Mesodermal cell (in vitro differentiated cells): Measurements from ENCODE around the gene EHF.

Source experiments
- H3K27ac ChIP-seq: 2 replicates; pipeline ENCODE4 v1.7.0; 2013; ENCODE audit warnings: mild to moderate bottlenecking, low read depth, low read length, moderate library complexity; ENCODE audit not compliant: severe bottlenecking
- H3K36me3 ChIP-seq: 2 replicates; pipeline ENCODE4 v1.7.1; 2013; ENCODE audit warnings: mild to moderate bottlenecking, low read length, moderate library complexity; ENCODE audit not compliant: control insufficient read depth, insufficient read depth
- H3K4me1 ChIP-seq: one replicate; pipeline ENCODE4 v1.7.1; 2013; ENCODE audit warnings: mild to moderate bottlenecking, low read length; ENCODE audit not compliant: insufficient read depth, control insufficient read depth, poor library complexity, severe bottlenecking
- H3K4me3 ChIP-seq: 2 replicates; pipeline ENCODE4 v1.7.0; 2013; ENCODE audit warnings: low read length, control low read depth, mild to moderate bottlenecking; ENCODE audit not compliant: insufficient read depth, poor library complexity, severe bottlenecking; ENCODE audit errors: extremely low read depth
- H3K9me3 ChIP-seq: 2 replicates; pipeline ENCODE4 v1.7.1; 2013; ENCODE audit warnings: mild to moderate bottlenecking, low read length, moderate library complexity; ENCODE audit not compliant: control insufficient read depth
- WGBS, 2 experiments: methylation state at CpG; one replicate each; pipeline ENCODE4 v1.1.5; 2013; ENCODE audit warnings: missing lambda C conversion rate in 2 of 2; ENCODE audit not compliant: insufficient coverage in 2 of 2; 5-methylcytosine and 5-hydroxymethylcytosine counted together

Gene EHF

DNA sequence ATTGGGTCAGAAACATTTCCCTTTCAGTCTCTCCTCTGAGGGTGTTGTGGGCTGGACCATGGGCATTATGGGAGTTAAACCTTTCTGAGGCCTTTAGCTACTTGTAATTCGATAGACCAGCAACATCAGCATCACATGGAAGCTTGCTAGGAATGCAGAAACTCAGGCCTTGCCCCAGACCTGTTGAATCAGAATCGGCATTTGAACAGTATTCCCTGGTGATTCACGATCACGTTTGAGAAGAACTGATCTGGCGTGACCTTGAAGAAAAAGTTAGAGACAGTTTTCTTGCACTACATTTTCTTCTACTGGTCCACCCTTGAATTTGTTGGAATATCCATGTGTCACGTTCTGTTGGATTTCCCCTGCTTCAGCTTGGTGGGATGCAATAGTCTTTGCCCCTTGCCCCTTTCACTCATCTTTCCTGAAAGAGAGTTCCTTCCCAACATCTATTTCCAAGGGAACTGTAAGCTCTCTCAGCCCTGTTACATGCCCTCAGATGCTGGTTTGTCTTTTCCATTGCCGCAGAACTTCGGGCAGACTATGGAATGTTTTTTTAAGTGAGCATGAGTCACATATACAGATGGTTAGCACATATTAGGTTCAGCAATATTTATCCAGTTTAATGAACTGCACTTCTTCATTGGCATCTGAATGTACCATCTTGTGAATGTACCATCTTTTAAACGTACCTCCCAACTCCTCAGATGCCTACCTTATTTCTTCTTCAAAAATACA lies 23.9 kb downstream of the EHF start:
- no peak overlapping the region for H3K27ac ChIP-seq
- no peaks in the 10 kb centered on the region for H3K9me3 ChIP-seq
- 96 to 97% methylated on average over 6 of the region's 9 CpGs for WGBS, 2 experiments

GRCh38 chr11:34646431-34646830 lies 25.5 kb downstream of the EHF start:
- Histone ChIP-seq H3K27ac (no peak overlapping the region), H3K4me3 (no peak overlapping the region), H3K36me3 (no peaks in the 10 kb centered on the region), H3K9me3 (no peaks in the 10 kb centered on the region), H3K4me1 (peaks cover 16% of the 10 kb centered on the region)
- WGBS, 2 experiments: 96 to 97% methylated on average over 3 to 7 of the region's 8 CpGs

More for the DNA sequence above, 23.9 kb downstream of the EHF start:
- Histone ChIP-seq H3K4me1 (peaks cover 13% of the 10 kb centered on the region), H3K4me3 (no peak overlapping the region), H3K36me3 (no peaks in the 10 kb centered on the region)

DNA sequence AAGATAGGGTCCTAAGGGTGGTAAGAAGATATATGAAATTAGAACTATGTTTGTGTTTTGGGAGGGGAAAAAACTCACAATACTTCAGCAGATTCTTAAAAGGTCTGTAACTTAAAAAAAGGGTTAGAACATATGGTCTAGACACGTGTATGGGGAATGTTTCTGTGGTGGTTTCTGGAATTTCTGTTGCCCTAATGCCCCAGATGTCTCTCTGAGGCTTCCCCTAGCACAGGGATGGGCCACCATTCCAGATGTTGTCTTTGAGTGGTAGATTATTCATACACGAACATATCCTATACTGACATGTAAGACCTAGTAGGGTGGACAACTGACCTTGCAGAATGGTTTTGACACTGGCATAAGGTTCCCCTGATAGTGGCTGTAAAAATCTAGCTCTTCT lies 26.2 kb downstream of the EHF start:
- H3K4me1 ChIP-seq: peaks cover 21% of the 10 kb centered on the region
- no peak overlapping the region for H3K4me3 ChIP-seq
- no peak overlapping the region for H3K27ac ChIP-seq
- no peaks in the 10 kb centered on the region for H3K9me3 ChIP-seq
- H3K36me3 ChIP-seq: no peaks in the 10 kb centered on the region
- WGBS, 2 experiments: 80 to 100% methylated on average over 1 of the region's 2 CpGs

- H3K36me3 ChIP-seq: no peaks in the 10 kb centered on the region
- H3K4me3 ChIP-seq: no peak overlapping the region
- 90 to 94% methylated on average over 2 to 3 of the region's 3 CpGs for WGBS, 2 experiments
- H3K4me1 ChIP-seq: peaks cover 21% of the 10 kb centered on the region
- no peaks in the 10 kb centered on the region for H3K9me3 ChIP-seq
- no peak overlapping the region for H3K27ac ChIP-seq
Measured at GRCh38 chr11:34647532-34647931, 26.6 kb downstream of the EHF start.

DNA sequence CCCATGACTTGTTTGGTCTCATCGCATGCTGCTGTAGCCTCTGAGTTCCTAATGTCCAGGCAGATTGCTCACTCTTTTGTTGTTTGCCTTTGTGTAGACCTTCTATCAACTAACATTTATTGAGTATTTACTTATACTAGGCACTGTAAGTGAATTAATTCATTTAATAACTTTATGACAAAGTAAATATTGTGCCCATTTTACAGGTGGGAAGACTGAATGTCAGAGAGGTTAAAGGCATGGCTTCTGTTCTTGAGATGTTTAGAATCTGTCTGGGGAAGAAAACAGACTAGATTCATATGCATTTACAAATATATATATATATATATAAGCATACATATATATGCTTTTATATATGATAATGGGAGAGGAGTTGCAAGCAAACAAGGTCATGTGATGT lies 27.1 kb downstream of the EHF start:
- H3K4me1 ChIP-seq: peaks cover 21% of the 10 kb centered on the region
- no CpG with 5 or more reads among the region's 1 CpG for WGBS, 2 experiments
- no peaks in the 10 kb centered on the region for H3K36me3 ChIP-seq
- no peak overlapping the region for H3K27ac ChIP-seq
- H3K4me3 ChIP-seq: no peak overlapping the region
- H3K9me3 ChIP-seq: no peaks in the 10 kb centered on the region

GRCh38 chr11:34649597-34649996 lies 28.7 kb downstream of the EHF start:
- Histone ChIP-seq H3K9me3 (no peaks in the 10 kb centered on the region), H3K4me1 (peaks cover 13% of the 10 kb centered on the region), H3K4me3 (no peak overlapping the region), H3K36me3 (no peaks in the 10 kb centered on the region), H3K27ac (no peak overlapping the region)
- WGBS, 2 experiments: 95 to 100% methylated on average over 2 of the region's 2 CpGs

- Histone ChIP-seq H3K4me3 (no peak overlapping the region), H3K9me3 (no peaks in the 10 kb centered on the region), H3K36me3 (no peaks in the 10 kb centered on the region), H3K27ac (no peak overlapping the region), H3K4me1 (peaks cover 18% of the 10 kb centered on the region)
- 96 to 99% methylated on average over 5 of the region's 6 CpGs for WGBS, 2 experiments
Measured at GRCh38 chr11:34650528-34650927, 29.6 kb downstream of the EHF start.

GRCh38 chr11:34651551-34651950 lies 30.7 kb downstream of the EHF start:
- Histone ChIP-seq H3K27ac (no peak overlapping the region), H3K9me3 (no peaks in the 10 kb centered on the region), H3K4me3 (no peak overlapping the region), H3K4me1 (peaks cover 18% of the 10 kb centered on the region), H3K36me3 (no peaks in the 10 kb centered on the region)
- WGBS, 2 experiments: 75 to 86% methylated on average over 1 to 2 of the region's 3 CpGs

- Histone ChIP-seq H3K27ac (no peak overlapping the region), H3K9me3 (no peaks in the 10 kb centered on the region), H3K4me3 (no peak overlapping the region), H3K4me1 (peaks cover 18% of the 10 kb centered on the region), H3K36me3 (no peaks in the 10 kb centered on the region)
- WGBS, 2 experiments: 95 to 100% methylated on average over 3 of the region's 6 CpGs
Measured at GRCh38 chr11:34652191-34652973, 31.5 kb downstream of the EHF start.

DNA sequence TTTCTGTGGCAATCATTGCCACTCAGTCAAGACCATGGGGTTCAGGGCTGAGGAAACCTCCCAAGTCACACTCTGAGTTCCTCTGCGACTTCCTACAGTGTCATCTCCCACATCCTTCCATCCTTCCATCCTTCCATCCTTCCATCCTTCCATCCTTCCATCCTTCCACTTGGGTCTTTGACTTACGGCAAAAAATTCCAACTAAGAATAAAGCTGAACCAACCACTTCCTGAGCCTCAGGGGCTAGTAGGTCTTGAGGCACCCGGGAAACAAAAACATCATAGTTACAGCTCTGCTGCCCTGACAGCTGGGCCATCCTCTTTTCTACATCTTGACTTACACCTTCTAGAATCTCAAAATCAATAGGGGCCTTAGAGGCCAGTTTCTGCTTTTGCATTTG lies 32.1 kb downstream of the EHF start:
- 92 to 93% methylated on average over 1 to 2 of the region's 3 CpGs for WGBS, 2 experiments
- Histone ChIP-seq H3K36me3 (no peaks in the 10 kb centered on the region), H3K9me3 (no peaks in the 10 kb centered on the region), H3K27ac (no peak overlapping the region), H3K4me3 (no peak overlapping the region), H3K4me1 (peaks cover 18% of the 10 kb centered on the region)
